ENCODE results near the gene UQCC2.

UQCC2 gene

DNA sequence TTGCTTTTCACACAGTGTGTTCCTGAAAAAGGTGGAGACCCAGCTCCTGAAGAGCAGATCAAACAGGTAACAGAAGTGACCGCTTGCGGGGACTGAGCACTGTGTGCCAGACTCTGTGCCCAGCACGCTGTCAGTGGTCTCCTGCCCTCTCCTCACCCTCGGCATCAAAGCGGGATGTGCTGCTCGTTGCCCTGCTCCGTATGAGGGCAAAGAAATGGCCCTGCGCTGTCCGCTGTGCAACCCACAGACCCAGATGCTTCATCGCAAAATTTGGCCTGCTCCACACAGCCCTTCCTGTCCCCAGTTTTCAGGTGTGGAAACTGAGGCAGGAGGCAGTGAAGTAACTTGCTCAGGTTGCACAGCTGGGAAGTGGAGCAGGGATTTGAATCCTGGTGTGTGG lies 13.7 kb downstream of the UQCC2 start:
- Histone ChIP-seq H3K9me3 (ENCODE audit: control insufficient read depth, low read length) (no peaks in the 10 kb centered on the region), H3K4me3 (ENCODE audit: low read length) (no peak overlapping the region), H3K36me3 (ENCODE audit: control insufficient read depth, insufficient read depth, low read length) (peaks cover 30% of the 10 kb centered on the region), H3K27me3 (ENCODE audit: control insufficient read depth, insufficient read depth, low read length) (no peaks in the 10 kb centered on the region), H3K9ac (ENCODE audit: low read length) (no peak overlapping the region), H3K4me1 (ENCODE audit: control insufficient read depth, insufficient read depth, low read length) (peaks cover 25% of the 10 kb centered on the region)

DNA sequence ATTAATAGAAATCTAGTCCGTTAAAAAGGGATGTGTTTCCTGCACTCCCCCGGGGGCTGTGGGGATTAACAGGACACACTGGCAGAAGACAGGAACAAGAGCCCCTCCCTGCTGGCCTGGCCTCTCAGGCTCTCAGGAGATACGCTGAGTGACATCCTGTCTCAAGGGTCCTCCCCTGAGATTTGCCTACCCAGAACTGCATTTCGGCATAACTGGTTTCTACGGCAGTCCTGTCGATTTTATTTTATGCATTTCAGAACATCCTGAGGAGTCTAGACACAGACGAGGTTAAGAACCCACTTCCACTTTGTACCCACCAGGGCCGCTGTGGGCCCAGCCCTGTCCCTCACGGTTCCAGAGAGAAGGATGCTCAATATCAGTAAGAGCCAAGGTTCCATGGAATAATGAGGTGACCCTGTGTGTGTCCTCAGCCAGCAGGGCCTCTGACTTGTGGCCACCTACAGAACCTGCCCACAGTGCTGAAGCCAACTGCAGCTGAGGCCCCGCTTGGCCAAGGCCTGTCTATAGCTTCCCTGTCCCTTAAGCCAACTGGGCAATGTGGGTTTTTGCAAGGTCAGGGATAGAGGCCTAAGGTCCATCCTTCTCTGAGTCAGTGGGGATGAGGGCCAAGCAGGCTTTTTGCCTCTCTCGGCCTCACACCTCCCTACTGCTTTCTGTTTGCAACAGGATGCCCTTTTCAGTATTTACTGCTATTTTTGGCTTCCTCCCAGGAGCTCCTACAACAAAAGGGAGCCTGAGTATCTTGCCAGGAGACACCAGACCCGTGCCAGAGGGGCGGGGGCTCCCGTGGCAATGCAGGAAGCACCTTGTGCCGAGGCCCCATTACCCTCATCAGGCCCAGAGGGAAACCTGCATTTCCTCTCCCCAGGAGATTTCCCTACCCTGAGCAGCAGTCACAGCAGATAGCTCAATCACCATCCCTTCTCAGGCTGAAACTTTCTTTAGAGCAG lies 14.7 kb downstream of the UQCC2 start:
- H3K36me3 ChIP-seq (ENCODE audit: control insufficient read depth, insufficient read depth, low read length) = peaks cover 30% of the 10 kb centered on the region
- H3K4me1 ChIP-seq (ENCODE audit: control insufficient read depth, insufficient read depth, low read length) = peaks cover 25% of the 10 kb centered on the region
- no peaks in the 10 kb centered on the region for H3K27me3 ChIP-seq (ENCODE audit: control insufficient read depth, insufficient read depth, low read length)
- no peak overlapping the region for H3K9ac ChIP-seq (ENCODE audit: low read length)
- no peak overlapping the region for H3K4me3 ChIP-seq (ENCODE audit: low read length)
- no peaks in the 10 kb centered on the region for H3K9me3 ChIP-seq (ENCODE audit: control insufficient read depth, low read length)

DNA sequence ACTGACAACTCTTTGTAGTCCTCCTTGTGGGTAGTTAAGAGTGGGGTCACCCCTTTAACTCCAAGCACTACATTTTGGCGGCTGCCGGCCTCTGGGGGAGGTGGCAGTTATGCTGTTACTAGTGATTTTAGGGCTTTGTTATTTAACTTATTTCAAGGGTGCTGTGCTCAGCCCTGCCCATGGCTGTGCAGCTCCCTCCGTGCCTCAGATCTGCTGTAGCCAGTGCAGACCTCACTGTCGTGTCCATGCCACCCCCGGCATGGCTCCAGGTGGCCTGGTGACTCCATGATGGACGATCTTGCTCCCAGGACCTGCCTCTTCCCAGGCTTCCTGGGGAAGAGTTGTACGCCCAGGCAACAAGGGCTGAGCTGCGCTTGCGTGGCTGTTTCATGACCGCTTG lies 15.4 kb downstream of the UQCC2 start:
- Histone ChIP-seq H3K27me3 (ENCODE audit: control insufficient read depth, insufficient read depth, low read length) (no peaks in the 10 kb centered on the region), H3K9me3 (ENCODE audit: control insufficient read depth, low read length) (no peaks in the 10 kb centered on the region), H3K4me3 (ENCODE audit: low read length) (no peak overlapping the region), H3K9ac (ENCODE audit: low read length) (no peak overlapping the region), H3K36me3 (ENCODE audit: control insufficient read depth, insufficient read depth, low read length) (peaks cover 32% of the 10 kb centered on the region), H3K4me1 (ENCODE audit: control insufficient read depth, insufficient read depth, low read length) (peaks cover 25% of the 10 kb centered on the region)

DNA sequence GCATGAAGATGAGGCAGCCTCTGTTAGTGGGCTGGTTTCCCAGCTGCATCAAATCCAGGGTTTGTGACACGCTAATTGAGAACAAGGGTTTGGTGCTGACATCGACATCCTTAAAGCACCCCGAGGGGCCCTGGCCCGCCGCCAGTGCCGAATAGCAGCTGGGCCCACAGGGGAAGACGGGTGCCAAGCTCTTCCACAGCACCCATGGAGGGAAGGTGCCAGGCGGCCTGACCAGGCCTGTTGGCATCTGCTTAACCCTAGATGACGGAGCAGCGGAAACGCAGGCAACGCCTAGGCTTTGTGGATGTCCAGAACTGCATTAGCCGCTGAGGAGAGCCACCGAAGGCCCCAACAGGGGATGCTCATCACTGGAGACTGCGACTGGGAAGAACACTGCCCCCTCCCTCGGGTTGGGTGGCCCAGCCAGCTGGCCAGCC lies 16.0 kb downstream of the UQCC2 start:
- Histone ChIP-seq H3K36me3 (ENCODE audit: control insufficient read depth, insufficient read depth, low read length) (peaks cover 38% of the 10 kb centered on the region), H3K4me3 (ENCODE audit: low read length) (no peak overlapping the region), H3K27me3 (ENCODE audit: control insufficient read depth, insufficient read depth, low read length) (no peaks in the 10 kb centered on the region), H3K4me1 (ENCODE audit: control insufficient read depth, insufficient read depth, low read length) (peaks cover 25% of the 10 kb centered on the region), H3K9me3 (ENCODE audit: control insufficient read depth, low read length) (no peaks in the 10 kb centered on the region), H3K9ac (ENCODE audit: low read length) (no peak overlapping the region)

DNA sequence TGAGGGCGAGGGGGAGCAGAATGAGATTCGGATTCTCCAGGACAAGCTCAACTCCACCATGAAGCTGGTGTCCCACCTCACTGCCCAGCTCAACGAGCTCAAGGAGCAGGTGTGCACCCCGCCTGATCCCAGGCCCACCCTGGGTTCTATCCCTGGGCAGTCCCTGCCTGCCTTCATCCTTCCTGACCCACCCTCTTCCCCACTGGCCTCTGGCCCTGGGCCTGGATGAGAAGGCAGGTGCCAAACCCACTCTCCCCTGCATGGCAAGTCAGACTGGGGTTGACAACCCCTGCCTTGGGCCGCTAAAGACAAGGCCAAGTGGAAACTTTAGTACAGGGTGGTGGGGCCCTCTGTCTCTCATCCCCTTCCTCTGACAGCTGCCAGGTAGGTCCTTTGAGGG lies 16.5 kb downstream of the UQCC2 start:
- H3K27me3 ChIP-seq (ENCODE audit: control insufficient read depth, insufficient read depth, low read length) = no peaks in the 10 kb centered on the region
- no peak overlapping the region for H3K9ac ChIP-seq (ENCODE audit: low read length)
- H3K4me3 ChIP-seq (ENCODE audit: low read length) = no peak overlapping the region
- H3K4me1 ChIP-seq (ENCODE audit: control insufficient read depth, insufficient read depth, low read length) = peaks cover 25% of the 10 kb centered on the region
- H3K36me3 ChIP-seq (ENCODE audit: control insufficient read depth, insufficient read depth, low read length) = peaks cover 41% of the 10 kb centered on the region
- H3K9me3 ChIP-seq (ENCODE audit: control insufficient read depth, low read length) = no peaks in the 10 kb centered on the region

DNA sequence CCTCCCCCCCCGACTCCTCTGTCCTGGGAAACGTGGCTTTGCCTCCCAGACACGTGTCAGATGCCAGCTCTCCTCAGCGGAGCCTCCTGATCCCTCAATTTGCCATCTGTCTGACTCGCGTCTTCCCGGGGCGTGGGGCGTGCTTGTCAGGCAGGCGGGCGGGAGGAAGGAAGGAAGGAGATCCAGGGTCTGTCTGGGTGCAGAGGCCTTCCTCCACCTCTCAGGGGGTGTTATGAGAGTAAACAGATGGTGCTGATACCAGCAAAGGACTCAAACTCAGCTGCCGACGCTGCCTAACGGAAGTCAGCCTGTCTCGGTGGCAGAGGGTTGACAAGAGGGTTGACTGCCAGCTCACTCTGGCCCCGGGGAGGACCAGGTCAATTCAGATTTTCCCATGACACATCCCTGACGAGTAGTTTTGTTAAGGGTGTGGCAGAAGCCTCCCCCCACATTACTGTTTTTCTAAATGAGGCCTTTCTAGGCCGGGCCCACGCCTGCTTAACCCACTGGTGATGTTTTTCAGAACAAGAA lies 17.0 kb downstream of the UQCC2 start:
- Histone ChIP-seq H3K9ac (ENCODE audit: low read length) (no peak overlapping the region), H3K27me3 (ENCODE audit: control insufficient read depth, insufficient read depth, low read length) (no peaks in the 10 kb centered on the region), H3K4me3 (ENCODE audit: low read length) (no peak overlapping the region), H3K9me3 (ENCODE audit: control insufficient read depth, low read length) (no peaks in the 10 kb centered on the region), H3K36me3 (ENCODE audit: control insufficient read depth, insufficient read depth, low read length) (peaks cover 44% of the 10 kb centered on the region), H3K4me1 (ENCODE audit: control insufficient read depth, insufficient read depth, low read length) (peaks cover 25% of the 10 kb centered on the region)

DNA sequence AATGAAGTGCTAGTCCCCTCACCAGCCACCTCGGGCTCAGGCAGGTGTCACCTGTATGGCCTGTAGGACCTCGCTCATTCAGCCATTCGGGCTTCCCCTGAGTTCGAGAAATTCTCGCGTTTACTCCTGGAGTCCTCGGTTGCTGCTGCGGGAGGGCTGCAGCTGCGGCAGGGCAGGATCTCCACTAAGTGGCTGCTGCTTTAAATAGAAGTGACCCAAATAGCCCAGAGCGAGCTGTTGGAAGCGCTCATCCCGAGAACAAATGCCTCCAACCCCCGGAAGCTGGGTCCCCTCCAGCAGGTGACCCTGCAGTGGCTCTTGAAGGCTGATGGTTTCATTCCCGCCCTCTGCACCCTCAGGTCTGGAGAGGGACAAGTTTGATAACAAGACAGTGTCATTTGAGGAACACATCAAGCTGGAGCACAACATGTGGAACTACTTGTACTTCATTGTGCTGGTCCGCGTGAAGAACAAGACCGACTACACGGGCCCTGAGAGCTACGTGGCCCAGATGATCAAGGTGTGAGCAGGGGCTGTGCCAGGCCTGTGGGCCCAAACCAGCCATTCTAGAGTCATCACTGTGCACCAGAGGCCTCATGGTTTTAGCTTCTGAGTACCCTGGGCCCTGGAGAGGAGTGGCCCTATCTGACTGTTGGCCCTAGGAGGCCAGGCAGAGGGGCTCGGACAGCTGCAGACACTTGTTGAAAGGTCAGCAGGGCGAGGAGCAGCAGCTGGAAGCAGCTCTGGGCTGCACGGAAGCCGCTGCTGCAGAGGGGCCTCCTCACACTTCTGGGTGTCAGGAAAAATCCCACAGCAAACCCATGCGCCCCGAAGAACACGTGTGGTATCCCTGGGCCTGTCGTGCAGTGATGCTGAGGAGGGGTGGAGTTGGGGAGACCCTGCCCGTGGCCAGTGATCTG lies 18.1 kb downstream of the UQCC2 start:
- peaks cover 25% of the 10 kb centered on the region for H3K4me1 ChIP-seq (ENCODE audit: control insufficient read depth, insufficient read depth, low read length)
- no peaks in the 10 kb centered on the region for H3K27me3 ChIP-seq (ENCODE audit: control insufficient read depth, insufficient read depth, low read length)
- H3K36me3 ChIP-seq (ENCODE audit: control insufficient read depth, insufficient read depth, low read length) = peaks cover 40% of the 10 kb centered on the region
- no peak overlapping the region for H3K4me3 ChIP-seq (ENCODE audit: low read length)
- no peak overlapping the region for H3K9ac ChIP-seq (ENCODE audit: low read length)
- H3K9me3 ChIP-seq (ENCODE audit: control insufficient read depth, low read length) = no peaks in the 10 kb centered on the region

DNA sequence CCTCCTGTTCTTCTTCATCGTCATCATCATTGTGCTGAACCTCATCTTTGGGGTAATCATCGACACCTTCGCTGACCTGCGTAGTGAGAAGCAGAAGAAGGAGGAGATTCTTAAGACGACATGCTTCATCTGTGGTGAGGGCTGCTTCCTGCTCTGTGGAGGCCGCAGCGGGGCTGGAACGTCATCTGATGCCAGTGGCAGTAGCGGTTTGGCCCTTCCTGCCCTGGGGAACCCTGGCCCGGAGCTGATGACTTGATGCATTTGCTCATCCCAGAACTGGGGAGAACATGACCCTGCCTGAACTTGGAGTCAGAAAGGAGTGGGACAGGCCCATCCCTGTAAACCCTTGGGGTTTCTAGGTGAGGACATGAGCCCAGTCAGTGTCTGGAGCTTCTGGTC lies 18.7 kb downstream of the UQCC2 start:
- H3K4me1 ChIP-seq (ENCODE audit: control insufficient read depth, insufficient read depth, low read length) = peaks cover 25% of the 10 kb centered on the region
- H3K36me3 ChIP-seq (ENCODE audit: control insufficient read depth, insufficient read depth, low read length) = peaks cover 40% of the 10 kb centered on the region
- H3K4me3 ChIP-seq (ENCODE audit: low read length) = no peak overlapping the region
- no peak overlapping the region for H3K9ac ChIP-seq (ENCODE audit: low read length)
- H3K27me3 ChIP-seq (ENCODE audit: control insufficient read depth, insufficient read depth, low read length) = no peaks in the 10 kb centered on the region
- H3K9me3 ChIP-seq (ENCODE audit: control insufficient read depth, low read length) = no peaks in the 10 kb centered on the region

DNA sequence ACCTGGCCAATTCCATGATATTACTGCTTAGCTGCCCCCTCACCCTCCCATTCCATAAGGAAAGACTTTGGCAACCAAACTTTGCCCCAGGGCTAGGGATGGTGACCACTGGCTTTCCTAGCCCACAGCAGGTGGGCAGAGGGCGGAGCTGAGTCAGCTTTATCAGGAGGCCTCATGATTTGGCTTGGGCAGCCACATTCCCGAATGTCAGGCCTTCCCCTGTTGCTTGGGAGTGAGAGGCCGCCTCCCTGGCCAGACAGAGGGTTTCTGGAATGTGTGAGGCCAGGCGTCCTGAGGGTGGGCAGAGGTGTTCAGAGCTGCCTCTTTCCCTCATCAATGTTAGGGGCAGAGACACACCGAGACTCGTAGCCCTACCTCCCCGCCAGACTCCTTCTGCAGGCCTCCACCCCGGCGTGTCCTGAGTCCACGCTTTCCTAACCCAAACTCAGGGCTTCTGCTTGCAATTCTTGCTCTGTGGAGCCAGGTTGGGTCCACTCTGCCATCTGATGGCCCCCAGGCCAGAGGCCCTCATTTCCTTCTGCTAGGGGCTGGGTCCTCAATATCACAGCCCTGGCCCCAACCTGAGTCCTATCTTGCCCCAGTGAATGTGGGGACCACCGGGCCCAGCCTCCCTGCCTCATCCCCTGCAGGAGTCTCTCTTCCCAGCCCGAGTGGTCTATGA lies 19.3 kb downstream of the UQCC2 start:
- H3K9ac ChIP-seq (ENCODE audit: low read length) = no peak overlapping the region
- H3K4me1 ChIP-seq (ENCODE audit: control insufficient read depth, insufficient read depth, low read length) = peaks cover 22% of the 10 kb centered on the region
- H3K9me3 ChIP-seq (ENCODE audit: control insufficient read depth, low read length) = no peaks in the 10 kb centered on the region
- no peaks in the 10 kb centered on the region for H3K27me3 ChIP-seq (ENCODE audit: control insufficient read depth, insufficient read depth, low read length)
- H3K4me3 ChIP-seq (ENCODE audit: low read length) = no peak overlapping the region
- peaks cover 38% of the 10 kb centered on the region for H3K36me3 ChIP-seq (ENCODE audit: control insufficient read depth, insufficient read depth, low read length)

DNA sequence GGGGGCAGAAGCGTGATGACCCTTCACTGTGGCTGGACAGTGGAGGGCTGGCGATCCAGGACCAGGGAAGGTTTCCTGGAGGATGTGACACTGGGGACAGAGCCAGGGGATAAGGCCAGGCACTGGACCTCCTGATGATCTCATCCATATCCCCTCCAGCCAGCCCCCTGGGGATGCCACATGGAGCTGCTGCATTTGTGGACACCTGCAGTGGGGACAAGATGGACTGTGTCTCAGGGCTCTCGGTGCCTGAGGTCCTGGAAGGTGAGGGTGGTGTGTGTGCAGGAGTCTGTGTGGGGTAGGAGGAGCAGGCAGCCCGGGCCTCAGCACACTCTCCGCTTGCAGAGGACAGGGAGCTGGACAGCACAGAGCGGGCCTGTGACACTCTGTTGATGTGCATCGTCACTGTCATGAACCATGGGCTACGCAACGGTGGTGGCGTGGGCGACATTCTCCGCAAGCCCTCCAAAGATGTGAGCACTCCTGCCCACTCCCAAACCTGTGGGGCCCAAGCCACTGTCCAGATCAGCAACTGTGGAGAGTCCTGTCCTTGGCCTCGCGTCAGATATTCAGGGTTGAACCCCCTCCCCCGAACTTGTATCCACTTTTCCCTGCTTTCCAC lies 19.9 kb downstream of the UQCC2 start:
- H3K36me3 ChIP-seq (ENCODE audit: control insufficient read depth, insufficient read depth, low read length) = peaks cover 34% of the 10 kb centered on the region
- H3K4me3 ChIP-seq (ENCODE audit: low read length) = no peak overlapping the region
- no peaks in the 10 kb centered on the region for H3K27me3 ChIP-seq (ENCODE audit: control insufficient read depth, insufficient read depth, low read length)
- H3K9me3 ChIP-seq (ENCODE audit: control insufficient read depth, low read length) = no peaks in the 10 kb centered on the region
- no peak overlapping the region for H3K9ac ChIP-seq (ENCODE audit: low read length)
- peaks cover 15% of the 10 kb centered on the region for H3K4me1 ChIP-seq (ENCODE audit: control insufficient read depth, insufficient read depth, low read length)

DNA sequence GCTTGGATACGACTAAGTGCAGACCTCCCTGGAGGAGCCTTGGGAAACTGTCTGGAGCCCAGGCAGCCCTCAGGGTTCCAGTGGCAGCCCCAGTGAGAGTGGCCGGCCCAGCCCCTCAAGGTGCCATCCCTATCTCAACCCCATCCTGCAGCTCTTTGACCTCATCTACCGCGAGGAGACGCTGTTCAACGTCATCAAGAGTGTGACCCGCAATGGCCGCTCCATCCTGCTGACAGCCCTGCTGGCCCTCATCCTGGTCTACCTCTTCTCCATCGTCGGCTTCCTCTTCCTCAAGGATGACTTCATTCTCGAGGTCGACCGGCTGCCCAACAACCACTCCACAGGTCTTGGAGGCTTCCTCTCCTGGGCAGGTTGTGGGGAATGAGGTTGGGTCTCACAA lies 20.7 kb downstream of the UQCC2 start:
- peaks cover 8% of the 10 kb centered on the region for H3K4me1 ChIP-seq (ENCODE audit: control insufficient read depth, insufficient read depth, low read length)

More for the DNA sequence above, 20.7 kb downstream of the UQCC2 start:
- Histone ChIP-seq H3K27me3 (ENCODE audit: control insufficient read depth, insufficient read depth, low read length) (no peaks in the 10 kb centered on the region), H3K36me3 (ENCODE audit: control insufficient read depth, insufficient read depth, low read length) (peaks cover 34% of the 10 kb centered on the region), H3K4me3 (ENCODE audit: low read length) (no peak overlapping the region), H3K9me3 (ENCODE audit: control insufficient read depth, low read length) (no peaks in the 10 kb centered on the region), H3K9ac (ENCODE audit: low read length) (no peak overlapping the region)

All from mucosa of stomach (tissue), 1 donor.